K562 (cell line): ENCODE data around the gene ILF2. TPM values are rescaled to one million over a fixed set of nuclear protein-coding genes. Genes with fewer than 3 reads are reported as not detected.

Source experiments
- ATAC-seq: fragments of 200-7000 bp; cut with Tn5 transposase; 3 replicates; pipeline ENCODE4 v1.9.1; 2020; ENCODE audit warnings: moderate library complexity
- BruUV-seq: library from RNA; stranded (reverse); fragments of 400-500 nt; replicated peaks from 2 replicates; lab custom pipeline; 2021; lab: Mats Ljungman, UMichigan
- CTCF ChIA-PET: fragments of 300-600 bp; formaldehyde crosslinking; extraction: SDS; loops from one replicate; lab custom pipeline; 2021; ENCODE audit warnings: low intra/inter-chr PET ratio; lab: Yijun Ruan, JAX
- POLR2A ChIA-PET: fragments of 300-600, 350-650 bp; sonication (Branson Sonifier 250); formaldehyde crosslinking; extraction: SDS; loops from one replicate; lab custom pipeline; 2021; ENCODE audit warnings: antibody characterized with exemption, inconsistent platforms; lab: Yijun Ruan, JAX
- DNase-seq, 4 experiments: peaks; one replicate each; pipeline versions ENCODE4 v3.0.0 to v3.0.0-alpha.2; 2011 to 2018; ENCODE audit warnings: low spot score in 3 of 4, mixed read lengths in 3 of 4; ENCODE audit errors: extremely low read depth in 1 of 4
- FAIRE-seq: peaks from 2 replicates; lab custom pipeline; 2011; peaks lifted over from hg19 to GRCh38; lab: Jason Lieb, UNC
- H2AFZ ChIP-seq: 2 replicates; pipeline ENCODE4 v1.6.0; 2011; ENCODE audit warnings: low read depth, low read length, control low read depth, inconsistent platforms
- H3K27ac ChIP-seq: fragments of 200-600 bp; 3 replicates; pipeline ENCODE4 v1.8.0; 2011; ENCODE audit warnings: low read depth, mild to moderate bottlenecking, control low read depth, inconsistent platforms, low read length, moderate library complexity, mixed read lengths; ENCODE audit errors: extremely low read depth
- H3K27me3 ChIP-seq, 2 experiments: fragments of 300-600 bp in 1 of 2; 2 replicates in 1 of 2; 3 replicates in 1 of 2; pipeline versions ENCODE4 v1.6.0 to v1.8.0; 2011; ENCODE audit warnings: inconsistent platforms in 2 of 2, low read length in 2 of 2, mild to moderate bottlenecking in 1 of 2, mixed read lengths in 1 of 2, moderate library complexity in 1 of 2; ENCODE audit not compliant: control insufficient read depth in 2 of 2, insufficient read depth in 2 of 2
- H3K36me3 ChIP-seq: fragments of 300-600 bp; 3 replicates; pipeline ENCODE4 v1.8.0; 2011; ENCODE audit warnings: mild to moderate bottlenecking, low read length, inconsistent platforms; ENCODE audit not compliant: control insufficient read depth, insufficient read depth
- H3K4me1 ChIP-seq, 2 experiments: fragments of 200-600 bp in 1 of 2; replicated peaks in 1 of 2; 2 replicates in 1 of 2; 3 replicates in 1 of 2; pipeline versions ENCODE4 v1.5.1 to v1.8.0; 2011; ENCODE audit warnings: inconsistent platforms in 2 of 2, low read length in 2 of 2, mild to moderate bottlenecking in 1 of 2, mixed read lengths in 1 of 2, moderate library complexity in 1 of 2; ENCODE audit not compliant: control insufficient read depth in 2 of 2, insufficient read depth in 2 of 2
- H3K4me2 ChIP-seq: 2 replicates; pipeline ENCODE4 v1.6.1; 2011; ENCODE audit warnings: low read length, control low read depth, inconsistent platforms, mixed read lengths; ENCODE audit not compliant: insufficient read depth
- H3K4me3 ChIP-seq: fragments of 200-600 bp; sonication (generic), shearing (Covaris generic); 2 replicates; pipeline ENCODE4 v1.5.1; 2016; ENCODE audit warnings: control low read depth, inconsistent platforms
- H3K79me2 ChIP-seq: fragments of 200-600 bp; 3 replicates; pipeline ENCODE4 v1.8.0; 2011; ENCODE audit warnings: low read length, inconsistent platforms; ENCODE audit not compliant: control insufficient read depth, insufficient read depth
- H3K9ac ChIP-seq, 2 experiments: 2 replicates each; pipeline versions ENCODE4 v1.6.0 to v1.6.1; 2011; ENCODE audit warnings: low read depth in 2 of 2, low read length in 2 of 2, control low read depth in 1 of 2, inconsistent platforms in 1 of 2, mild to moderate bottlenecking in 1 of 2, mixed read lengths in 1 of 2; ENCODE audit not compliant: insufficient read depth in 1 of 2
- H3K9me1 ChIP-seq: one replicate; pipeline ENCODE4 v1.6.0; 2011; ENCODE audit warnings: inconsistent platforms, mild to moderate bottlenecking, low read length, moderate library complexity; ENCODE audit not compliant: control insufficient read depth, insufficient read depth
- H3K9me3 ChIP-seq: replicated peaks from 2 replicates; pipeline ENCODE4 v1.5.1; 2011; ENCODE audit warnings: low read depth, low read length, inconsistent platforms; ENCODE audit not compliant: control insufficient read depth, insufficient read depth
- H4K20me1 ChIP-seq: replicated peaks from 2 replicates; pipeline ENCODE4 v1.6.1; 2011; ENCODE audit warnings: low read length, inconsistent platforms, mixed read lengths; ENCODE audit not compliant: control insufficient read depth, insufficient read depth
- CC2D1A ChIP-seq: fragments of 450-650 bp; IDR thresholded peaks from 2 replicates; pipeline ENCODE4 v1.6.1; 2017; ENCODE audit warnings: mild to moderate bottlenecking
- CLOCK ChIP-seq: fragments of 250-450 bp; sonication (Bioruptor Pico); IDR thresholded peaks from 2 replicates; pipeline ENCODE4 v1.4.0; 2020; ENCODE audit warnings: mild to moderate bottlenecking, moderate library complexity, borderline replicate concordance
- E2F4 ChIP-seq: sonication (generic); formaldehyde crosslinking; IDR thresholded peaks from 2 replicates; pipeline ENCODE4 v1.8.0; 2022; ENCODE audit warnings: mild to moderate bottlenecking, low read depth, missing genetic modification reagents
- FOXP1 ChIP-seq: sonication (generic); formaldehyde crosslinking; IDR thresholded peaks from 2 replicates; pipeline ENCODE4 v1.8.0; 2022; ENCODE audit warnings: mild to moderate bottlenecking, missing genetic modification reagents
- HMG20B ChIP-seq: fragments of 250-450 bp; sonication (Bioruptor Pico); IDR thresholded peaks from 2 replicates; pipeline ENCODE4 v1.5.0; 2021; ENCODE audit warnings: mild to moderate bottlenecking
- HNRNPLL ChIP-seq: fragments of 200-400 bp; formaldehyde crosslinking; IDR thresholded peaks from 2 replicates; pipeline ENCODE4 v1.6.1; 2017; ENCODE audit warnings: low read length, low read depth, mild to moderate bottlenecking; ENCODE audit not compliant: poor library complexity, severe bottlenecking
- MAFF ChIP-seq: IDR thresholded peaks from 2 replicates; pipeline ENCODE4 v1.6.1; 2012; ENCODE audit warnings: low read length, improper control_type of control experiment
- PRDM10 ChIP-seq: fragments of 450-650 bp; IDR thresholded peaks from 2 replicates; pipeline ENCODE4 v1.6.1; 2018; ENCODE audit not compliant: partially characterized antibody
- RBM39 ChIP-seq: fragments of 200-400 bp; formaldehyde crosslinking; optimal IDR thresholded peaks from 2 replicates; pipeline ENCODE3; 2018; ENCODE audit warnings: low read depth, low read length
- SREBF1 ChIP-seq: fragments of 150-350 bp; IDR thresholded peaks from 2 replicates; pipeline ENCODE4 v1.6.1; 2014; ENCODE audit warnings: antibody characterized with exemption, low read depth, low read length, borderline replicate concordance
- SRSF1 ChIP-seq: fragments of 200-400 bp; formaldehyde crosslinking; IDR thresholded peaks from 2 replicates; pipeline ENCODE4 v1.6.1; 2017; ENCODE audit warnings: mild to moderate bottlenecking, low read depth, low read length, moderate library complexity
- TSC22D4 ChIP-seq: fragments of 450-650 bp; IDR thresholded peaks from 2 replicates; pipeline ENCODE4 v1.6.1; 2016; ENCODE audit warnings: missing genetic modification characterization, missing biosample characterization, control low read depth
- ZBED1 ChIP-seq: IDR thresholded peaks from 2 replicates; pipeline ENCODE4 v1.6.1; 2014
- ZNF146 ChIP-seq: IDR thresholded peaks from one replicate; pipeline ENCODE4 v1.6.1; 2018; ENCODE audit warnings: missing compliant biosample characterization; ENCODE audit not compliant: unreplicated experiment
- ZNF655 ChIP-seq: fragments of 250-450 bp; sonication (Bioruptor Pico); IDR thresholded peaks from 2 replicates; pipeline ENCODE4 v1.5.0; 2021
- ZSCAN29 ChIP-seq: fragments of 450-650 bp; IDR thresholded peaks from 2 replicates; pipeline ENCODE4 v1.6.1; 2017
- WGBS: fragments of 100-300 bp; shearing (Covaris generic); methylation state at CpG from one replicate; pipeline ENCODE4 v1.1.6; 2016; ENCODE audit warnings: low coverage, mixed read lengths; ENCODE audit not compliant: insufficient coverage; ENCODE audit errors: missing lambda C conversion rate; 5-methylcytosine and 5-hydroxymethylcytosine counted together
- in situ Hi-C: fragments of 300-500 bp; cut with MboI; formaldehyde crosslinking; loops from 4 replicates; pipeline ENCODE4 v1.15.0; 2018; ENCODE audit warnings: inconsistent platforms, mixed read lengths
- intact Hi-C: fragments of 100-400 bp; cut with micrococcal nuclease; formaldehyde crosslinking; loops from 2 replicates; pipeline ENCODE4 v1.14.2; 2022
- polyA plus RNA-seq, 8 experiments: library from polyadenylated mRNA; depleted of rRNA in 4 of 8; stranded (reverse) in 5 of 8; unstranded in 3 of 8; fragments of >200 nt; fragmentation: Nextera tagmentation in 2 of 8; fragmentation: Illumina TruSeq in 1 of 8; extraction: Ambion mirVana in 2 of 8; extraction: Trizol in 1 of 8; gene quantifications; 2 replicates each; pipeline versions ENCODE4 v1.2.1 to v1.2.3, GENCODE V29; 2011 to 2014; ENCODE audit warnings: inconsistent platforms in 1 of 8, missing spikeins in 1 of 8
- total RNA-seq, 7 experiments: library from RNA; depleted of rRNA in 6 of 7; stranded (reverse); fragments of >200 nt in 6 of 7; fragmentation: Illumina TruSeq in 2 of 7; extraction: Trizol in 2 of 7; gene quantifications; 2 replicates each; pipeline versions ENCODE4 v1.2.1 to v1.2.3, GENCODE V29; 2011 to 2021; ENCODE audit warnings: low replicate concordance in 1 of 7

The ILF2 gene
- total and polyA plus RNA-seq, 9 of the 15 experiments (the other 6 are each of a cell fraction or from before 2014, with no cell fraction given) = 282 to 726 (median 474) TPM

GRCh38 chr1:153614906-153615305 is 55.9 kb downstream of the ILF2 start:
- H3K4me2 ChIP-seq = no peak overlapping the region
- no peak overlapping the region for H3K4me3 ChIP-seq
- in situ Hi-C loops (no loop called here), intact Hi-C loops (no loop called here)
- no peak for FAIRE-seq
- no peaks in the 10 kb centered on the region for H3K36me3 ChIP-seq
- H3K9ac ChIP-seq = no peak overlapping the region
- H4K20me1 ChIP-seq = no peaks in the 10 kb centered on the region
- WGBS = 70% methylated on average over 7 of the region's 7 CpGs
- H3K4me1 ChIP-seq = peaks cover 23 to 41% of the 10 kb centered on the region in 2 experiments
- DNase-seq = no peak
- no peaks in the 10 kb centered on the region for H3K27me3 ChIP-seq
- ATAC-seq = no peak
- H3K9me1 ChIP-seq = no peaks in the 10 kb centered on the region
- CTCF ChIA-PET = no interaction called here
- H3K27ac ChIP-seq = no peak overlapping the region
- BruUV-seq = no TSS peak
- H2AFZ ChIP-seq = no peak overlapping the region
- no peaks in the 10 kb centered on the region for H3K9me3 ChIP-seq
- H3K79me2 ChIP-seq = no peaks in the 10 kb centered on the region
- POLR2A ChIA-PET = interaction anchor here (0.8 to 6.8 kb wide), 5 partner anchors 9 to 258 kb away, joined by 3 to 70 read pairs (median 4); partner anchors contain the start of genes S100A1 and S100A13
- TF ChIP-seq FOXP1 (no peak), PRDM10 (no peak), SRSF1 (no peak), ZBED1 (no peak), ZNF146 (no peak), E2F4 (CRISPR knock-in tag) (no peak), ZNF655 (CRISPR knock-in tag) (no peak), HNRNPLL (no peak), CC2D1A (no peak), MAFF (no peak), ZSCAN29 (no peak), CLOCK (no peak), TSC22D4 (tag) (no peak), SREBF1 (no peak), HMG20B (CRISPR knock-in tag) (no peak), RBM39 (no peak)
